ENCODE data around the gene VPS8.
A peak's percentile ranks its signal among the peaks of the same experiment; 100 is the strongest.

The VPS8 gene

GRCh38 chr3:184811999-184812661 is at the start of gene VPS8:
Gene VPS8, plus strand, starts transcription at chr3:184812166. Its CDS starts 12,467 bp downstream, at chr3:184824633.
- in situ Hi-C loops (cut with MboI; ENCODE audit: low pct_unique_long_range_greater_than_20kb, low sequenced_read_pairs, unreplicated experiment), result no loop called here
- TF ChIP-seq CTCF (IDR thresholded peaks at IDR 0.05; ENCODE audit: extremely low read depth, insufficient read depth, missing control alignments), result peak; percentile 29
- peak; percentile 91 for DNase-seq (ENCODE audit: low spot score)

- TF ChIP-seq CTCF (IDR thresholded peaks at IDR 0.05; ENCODE audit: extremely low read depth, insufficient read depth, missing control alignments), result no peak
- in situ Hi-C loops (cut with MboI; ENCODE audit: low pct_unique_long_range_greater_than_20kb, low sequenced_read_pairs, unreplicated experiment), result no loop called here
- no peak for DNase-seq (ENCODE audit: low spot score)
Measured at GRCh38 chr3:184764191-184764590, 47.8 kb upstream of the VPS8 start.

- in situ Hi-C loops (cut with MboI; ENCODE audit: low pct_unique_long_range_greater_than_20kb, low sequenced_read_pairs, unreplicated experiment), result no loop called here
- DNase-seq (ENCODE audit: low spot score), result no peak
- no peak for TF ChIP-seq CTCF (IDR thresholded peaks at IDR 0.05; ENCODE audit: extremely low read depth, insufficient read depth, missing control alignments)
Measured at GRCh38 chr3:184765047-184765729, 46.8 kb upstream of the VPS8 start.

- DNase-seq (ENCODE audit: low spot score), result peak; percentile 49
- in situ Hi-C loops (cut with MboI; ENCODE audit: low pct_unique_long_range_greater_than_20kb, low sequenced_read_pairs, unreplicated experiment), result no loop called here
- no peak for TF ChIP-seq CTCF (IDR thresholded peaks at IDR 0.05; ENCODE audit: extremely low read depth, insufficient read depth, missing control alignments)
Measured at GRCh38 chr3:184765730-184766074, 46.3 kb upstream of the VPS8 start.

GRCh38 chr3:184766555-184767261 is 45.3 kb upstream of the VPS8 start:
- TF ChIP-seq CTCF (IDR thresholded peaks at IDR 0.05; ENCODE audit: extremely low read depth, insufficient read depth, missing control alignments), result no peak
- no peak for DNase-seq (ENCODE audit: low spot score)
- in situ Hi-C loops (cut with MboI; ENCODE audit: low pct_unique_long_range_greater_than_20kb, low sequenced_read_pairs, unreplicated experiment), result no loop called here

GRCh38 chr3:184767377-184767776 is 44.6 kb upstream of the VPS8 start:
- in situ Hi-C loops (cut with MboI; ENCODE audit: low pct_unique_long_range_greater_than_20kb, low sequenced_read_pairs, unreplicated experiment), result no loop called here
- no peak for DNase-seq (ENCODE audit: low spot score)
- TF ChIP-seq CTCF (IDR thresholded peaks at IDR 0.05; ENCODE audit: extremely low read depth, insufficient read depth, missing control alignments), result no peak
